ENCODE measurements around the gene PPP2R2B.

PPP2R2B gene

DNA sequence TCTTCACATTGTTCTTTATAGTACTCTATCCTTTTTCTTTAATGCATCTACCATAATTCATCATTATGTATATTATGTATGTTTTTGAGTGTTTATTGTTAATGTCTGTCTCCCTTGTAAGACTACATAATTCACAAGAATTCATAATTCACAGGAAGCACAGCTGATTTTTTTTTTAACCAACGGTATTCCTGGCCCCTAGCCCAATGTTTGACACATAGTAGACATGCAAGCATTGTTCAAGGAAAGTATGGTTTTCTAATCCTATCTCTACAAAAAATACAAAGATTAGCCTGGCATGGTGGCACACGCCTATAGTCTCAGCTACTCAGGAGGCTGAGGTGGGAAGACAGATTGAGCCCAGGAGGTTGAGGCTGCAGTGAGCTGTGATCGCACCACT lies 160.6 kb downstream of the PPP2R2B start:
- TF ChIP-seq, protein P1, sequence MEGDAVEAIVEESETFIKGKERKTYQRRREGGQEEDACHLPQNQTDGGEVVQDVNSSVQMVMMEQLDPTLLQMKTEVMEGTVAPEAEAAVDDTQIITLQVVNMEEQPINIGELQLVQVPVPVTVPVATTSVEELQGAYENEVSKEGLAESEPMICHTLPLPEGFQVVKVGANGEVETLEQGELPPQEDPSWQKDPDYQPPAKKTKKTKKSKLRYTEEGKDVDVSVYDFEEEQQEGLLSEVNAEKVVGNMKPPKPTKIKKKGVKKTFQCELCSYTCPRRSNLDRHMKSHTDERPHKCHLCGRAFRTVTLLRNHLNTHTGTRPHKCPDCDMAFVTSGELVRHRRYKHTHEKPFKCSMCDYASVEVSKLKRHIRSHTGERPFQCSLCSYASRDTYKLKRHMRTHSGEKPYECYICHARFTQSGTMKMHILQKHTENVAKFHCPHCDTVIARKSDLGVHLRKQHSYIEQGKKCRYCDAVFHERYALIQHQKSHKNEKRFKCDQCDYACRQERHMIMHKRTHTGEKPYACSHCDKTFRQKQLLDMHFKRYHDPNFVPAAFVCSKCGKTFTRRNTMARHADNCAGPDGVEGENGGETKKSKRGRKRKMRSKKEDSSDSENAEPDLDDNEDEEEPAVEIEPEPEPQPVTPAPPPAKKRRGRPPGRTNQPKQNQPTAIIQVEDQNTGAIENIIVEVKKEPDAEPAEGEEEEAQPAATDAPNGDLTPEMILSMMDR (IDR thresholded peaks at IDR 0.05; ENCODE audit: borderline replicate concordance, insufficient read depth, low read depth, low read length), result no peak
- no peak overlapping the region for H3K4me3 ChIP-seq (ENCODE audit: low read depth, low read length)

DNA sequence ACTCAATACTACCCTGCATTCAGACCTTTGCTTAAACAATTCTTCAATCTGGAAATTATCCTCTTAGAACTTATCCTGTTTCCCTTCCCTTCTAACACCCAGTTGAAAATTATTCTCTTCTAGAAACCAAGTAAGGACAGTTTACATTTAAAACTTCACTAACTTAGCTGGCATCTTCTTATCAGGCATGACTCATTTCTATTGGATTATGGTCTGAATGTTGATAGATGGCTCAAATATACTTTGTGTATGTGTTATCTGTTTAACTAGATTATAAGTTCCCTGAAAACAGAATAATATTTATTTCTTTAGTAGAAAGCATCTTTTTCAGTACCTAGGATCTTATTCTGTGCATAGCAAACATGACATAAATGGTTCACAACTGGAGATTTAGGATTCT lies 161.9 kb downstream of the PPP2R2B start:
- TF ChIP-seq, protein P1 (IDR thresholded peaks at IDR 0.05; ENCODE audit: borderline replicate concordance, insufficient read depth, low read depth, low read length), result no peak
- no peak overlapping the region for H3K4me3 ChIP-seq (ENCODE audit: low read depth, low read length)

DNA sequence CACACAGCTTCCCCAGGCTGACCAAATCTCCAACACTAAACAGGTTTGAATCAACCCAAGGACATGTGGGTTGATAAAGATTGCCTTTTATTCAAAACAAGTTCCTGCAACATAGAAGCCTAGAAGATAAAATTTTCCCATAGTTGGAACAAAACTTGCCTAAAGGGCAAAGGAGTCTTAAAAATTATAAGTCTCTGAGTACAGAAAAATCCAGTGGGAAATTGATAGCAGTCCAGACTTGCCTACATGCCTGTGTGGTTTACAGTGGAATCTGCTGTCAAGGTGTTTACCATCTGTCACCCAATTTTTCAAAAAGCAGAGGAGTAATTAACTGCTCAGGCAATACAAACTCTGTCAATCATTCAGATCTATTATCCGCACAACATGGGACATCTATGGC lies 168.2 kb downstream of the PPP2R2B start:
- H3K4me3 ChIP-seq (ENCODE audit: low read depth, low read length), result no peak overlapping the region
- TF ChIP-seq, protein P1 (IDR thresholded peaks at IDR 0.05; ENCODE audit: borderline replicate concordance, insufficient read depth, low read depth, low read length), result no peak

DNA sequence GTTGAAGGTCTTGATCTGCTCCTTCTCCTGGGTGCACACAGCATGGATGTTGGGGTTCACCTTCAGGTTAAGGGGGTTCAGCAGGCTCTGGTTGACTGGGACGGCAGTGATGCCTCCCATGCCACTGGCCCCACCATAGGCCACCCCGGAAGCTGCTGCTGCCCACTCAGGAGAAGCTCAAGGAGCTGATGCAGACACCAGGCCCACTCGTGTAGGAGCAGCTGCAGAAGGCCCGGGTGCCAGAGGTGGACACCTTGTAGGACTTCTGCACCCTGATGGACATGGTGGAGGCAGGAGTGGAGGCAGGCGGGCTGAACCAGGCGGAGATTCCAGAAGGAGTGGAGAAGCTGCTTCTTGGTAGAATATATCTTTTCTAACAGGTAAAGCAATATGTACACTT lies 171.2 kb downstream of the PPP2R2B start:
- TF ChIP-seq, protein P1 (IDR thresholded peaks at IDR 0.05; ENCODE audit: borderline replicate concordance, insufficient read depth, low read depth, low read length), result no peak
- no peak overlapping the region for H3K4me3 ChIP-seq (ENCODE audit: low read depth, low read length)

DNA sequence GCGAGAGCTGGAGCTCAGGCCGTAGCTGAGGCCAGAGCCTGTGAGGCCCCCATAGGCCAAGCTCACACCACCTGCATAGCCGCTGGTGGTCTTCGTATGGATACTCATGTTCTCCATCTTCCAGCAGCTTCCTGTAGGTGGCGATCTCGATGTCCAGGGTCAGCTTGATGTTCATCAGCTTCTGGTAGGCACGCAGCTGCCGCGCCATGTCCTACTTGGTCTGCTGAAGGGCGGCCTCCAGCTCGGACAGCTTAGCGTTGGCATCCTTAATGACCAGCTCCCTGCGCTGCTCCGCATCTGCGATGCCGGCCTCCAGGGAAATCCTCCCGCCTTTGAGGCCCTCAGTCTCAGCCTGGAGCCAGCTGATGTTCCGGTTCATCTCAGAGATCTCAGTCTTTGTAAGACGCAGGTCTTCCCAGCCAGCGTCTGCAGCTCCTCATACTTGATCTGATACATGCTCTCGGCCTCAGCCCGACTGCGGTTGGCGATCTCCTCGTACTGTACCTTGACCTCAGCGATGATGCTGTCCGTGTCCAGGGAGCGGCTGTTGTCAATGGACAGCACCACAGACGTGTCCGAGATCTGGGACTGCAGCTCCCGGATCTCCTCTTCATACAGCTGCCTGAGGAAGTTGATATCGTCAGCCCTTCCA lies 172.1 kb downstream of the PPP2R2B start:
- TF ChIP-seq, protein P1 (IDR thresholded peaks at IDR 0.05; ENCODE audit: borderline replicate concordance, insufficient read depth, low read depth, low read length), result peak; percentile 24; the same call in 1 of the 2 replicates
- no peak overlapping the region for H3K4me3 ChIP-seq (ENCODE audit: low read depth, low read length)

DNA sequence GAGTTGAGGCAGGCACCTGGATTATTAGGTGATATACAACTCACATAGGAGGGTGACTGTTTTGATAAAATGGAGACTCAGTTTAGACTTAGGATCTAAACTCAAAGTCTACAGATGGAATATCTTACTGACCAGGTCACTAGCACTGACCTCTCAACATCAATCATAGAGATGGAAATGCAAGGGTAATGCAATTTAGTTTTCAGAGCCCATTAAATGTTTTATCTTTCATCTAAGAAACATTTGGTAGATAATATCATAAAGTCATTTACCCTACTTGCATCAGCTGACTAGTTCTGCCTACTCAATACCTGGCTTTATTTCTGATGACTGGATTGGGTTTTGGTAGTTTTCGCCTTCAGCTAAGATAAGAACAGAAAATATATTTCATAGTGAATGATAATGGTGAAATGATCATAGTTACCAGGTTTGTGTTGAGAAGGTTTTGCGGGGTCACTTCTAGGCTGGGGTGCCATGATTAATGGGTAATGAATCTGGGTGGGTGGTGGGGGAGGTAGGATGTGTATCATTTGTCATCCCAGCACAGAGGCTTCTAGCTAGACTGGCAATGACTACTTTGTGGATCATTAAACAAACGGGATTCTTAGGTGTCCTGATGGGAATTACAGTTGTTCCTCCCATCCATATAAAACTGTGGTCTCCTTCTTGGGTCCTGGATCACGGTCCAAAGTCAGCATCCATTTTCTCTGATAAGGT lies 173.4 kb downstream of the PPP2R2B start:
- no peak overlapping the region for H3K4me3 ChIP-seq (ENCODE audit: low read depth, low read length)
- TF ChIP-seq, protein P1 (IDR thresholded peaks at IDR 0.05; ENCODE audit: borderline replicate concordance, insufficient read depth, low read depth, low read length), result no peak

DNA sequence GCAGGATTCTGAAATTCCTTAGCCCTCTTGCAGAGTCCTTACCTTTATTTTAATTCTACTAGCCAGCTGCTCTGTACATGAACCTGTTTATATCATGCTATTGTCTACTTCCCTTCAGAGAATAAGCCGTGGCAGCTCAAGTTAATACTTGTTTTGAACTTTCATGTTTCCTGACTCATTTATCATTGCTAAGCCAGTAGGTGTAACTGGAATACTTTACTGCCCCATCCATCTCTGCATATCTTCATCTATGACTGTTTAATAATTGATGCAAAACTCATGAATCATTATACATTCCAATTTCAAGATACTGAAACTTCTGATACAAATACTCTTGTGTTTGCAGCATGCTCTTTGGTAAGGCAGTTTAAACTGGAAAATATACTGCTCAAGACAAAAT lies 174.7 kb downstream of the PPP2R2B start:
- H3K4me3 ChIP-seq (ENCODE audit: low read depth, low read length), result no peak overlapping the region

More for the DNA sequence above, 174.7 kb downstream of the PPP2R2B start:
- TF ChIP-seq, protein P1 (IDR thresholded peaks at IDR 0.05; ENCODE audit: borderline replicate concordance, insufficient read depth, low read depth, low read length), result no peak
